Sigmoid colon (tissue), 7 donors: ENCODE measurements around the gene TTLL6. TPM values are rescaled to one million over a fixed set of nuclear protein-coding genes. Genes with fewer than 3 reads are reported as not detected.

ENCODE experiments used
- DNase-seq: peaks from one replicate; pipeline ENCODE4 v3.0.0-alpha.2; 2019
- H3K27ac ChIP-seq, 4 donors: fragments of 200-600 bp; sonication (generic); one replicate each; pipeline ENCODE4 v1.5.1; 2016 to 2019; ENCODE audit warnings: mild to moderate bottlenecking in 1 of 4
- H3K27me3 ChIP-seq, 3 donors: fragments of 200-600 bp; sonication (generic); one replicate each; pipeline ENCODE4 v1.5.1; 2019; ENCODE audit warnings: mild to moderate bottlenecking in 1 of 3
- H3K36me3 ChIP-seq, 4 donors: fragments of 200-600 bp; sonication (generic); one replicate each; pipeline ENCODE4 v1.5.1; 2016 to 2019
- H3K4me1 ChIP-seq, 4 donors: fragments of 200-600 bp; sonication (generic); one replicate each; pipeline ENCODE4 v1.5.1; 2017 to 2019
- H3K4me3 ChIP-seq, 4 donors: fragments of 200-600 bp; sonication (generic); one replicate each; pipeline ENCODE4 v1.5.1; 2017 to 2019; ENCODE audit warnings: mild to moderate bottlenecking in 2 of 4, moderate library complexity in 1 of 4
- H3K9me3 ChIP-seq, 4 donors: fragments of 200-600 bp in 3 of 4; sonication (generic) in 3 of 4; one replicate each; pipeline versions ENCODE4 v1.5.1 to v1.6.1; 2013 to 2019
- EP300 ChIP-seq, 4 donors: sonication (generic); formaldehyde crosslinking; IDR thresholded peaks; one replicate each; pipeline ENCODE4 v1.6.1; 2017; ENCODE audit warnings: antibody characterized with exemption in 4 of 4
- POLR2A ChIP-seq, 2 donors: fragments of 450-650 bp; IDR thresholded peaks; one replicate each; pipeline ENCODE4 v1.6.1; 2016; ENCODE audit warnings: antibody characterized with exemption in 2 of 2, mild to moderate bottlenecking in 2 of 2, moderate library complexity in 2 of 2
- POLR2AphosphoS5 ChIP-seq, 4 donors: sonication (generic); formaldehyde crosslinking; IDR thresholded peaks; one replicate each; pipeline ENCODE4 v1.6.1; 2017; ENCODE audit warnings: antibody characterized with exemption in 4 of 4
- WGBS, 2 donors: extraction: QIAGEN DNeasy Blood & Tissue Kit; methylation state at CpG; one replicate each; pipeline ENCODE4 v1.1.7; 2013; 5-methylcytosine and 5-hydroxymethylcytosine counted together
- intact Hi-C: fragments of 100-400 bp; cut with DNase I; formaldehyde crosslinking; loops from one replicate; pipeline ENCODE4 v1.15.1; 2023
- polyA plus RNA-seq, 3 donors: library from polyadenylated mRNA; stranded (reverse); fragments of 200-250 nt; gene quantifications; one replicate each; pipeline ENCODE4 v1.2.3, GENCODE V29; 2013
- total RNA-seq, 4 donors: library from RNA; depleted of rRNA; stranded (reverse); fragments of >200 nt; gene quantifications; one replicate each; pipeline ENCODE4 v1.1.0, GENCODE V29; 2016
- TF ChIP-seq, protein P1 (sequence below), 4 experiments: fragments of 450-650 bp in 3 of 4; fragments of 200-600 bp in 1 of 4; IDR thresholded peaks; one replicate each; pipeline ENCODE4 v1.5.1; 2016 to 2019; ENCODE audit warnings: antibody characterized with exemption in 4 of 4, mild to moderate bottlenecking in 3 of 4, moderate library complexity in 2 of 4
- donor health status: healthy with polysubstance abuse.
- donor health status: Bipolar disorder and iron deficiency.
- donor health status: healthy.

The TTLL6 gene
- total and polyA plus RNA-seq, 7 donors, result under 0.01 to 10.5 (median 3.5) TPM; not detected in 2

DNA sequence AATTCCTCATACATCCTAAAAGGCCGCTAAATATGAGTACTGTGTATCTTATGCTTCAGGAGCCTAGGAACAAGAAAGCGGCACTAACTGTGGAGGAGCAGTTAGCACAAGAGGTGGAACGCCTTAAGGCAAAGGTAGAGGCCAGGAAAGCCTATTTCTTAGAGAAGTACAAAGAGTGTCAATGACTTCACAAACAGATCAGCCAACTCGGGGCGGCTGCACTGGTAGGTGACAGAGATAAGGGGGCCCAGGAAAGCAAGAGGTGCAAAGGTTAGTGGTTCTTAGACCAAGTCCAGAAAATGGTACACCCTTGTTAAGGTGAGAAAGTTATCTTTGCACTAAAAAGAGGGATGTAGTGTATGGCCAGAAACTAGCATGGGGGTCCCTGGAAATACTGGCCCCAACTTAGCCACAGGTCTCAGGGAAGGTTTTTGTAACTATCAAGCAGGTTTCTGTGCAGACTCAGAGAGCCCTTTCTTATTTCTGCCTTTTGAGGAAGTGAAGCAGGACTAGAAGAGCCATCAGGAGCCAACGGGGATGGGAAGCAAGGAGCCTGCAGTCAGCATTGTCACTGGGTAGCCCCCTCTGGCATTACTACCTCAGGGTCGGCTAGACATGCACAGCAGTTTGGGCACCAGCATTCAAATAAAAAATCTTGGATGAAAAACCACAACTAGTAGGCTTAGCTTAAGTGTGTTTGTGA is 37.9 kb upstream of the TTLL6 start:
- no peak for DNase-seq
- no peak for TF ChIP-seq POLR2A (IDR thresholded peaks at IDR 0.05)
- TF ChIP-seq POLR2AphosphoS5 (IDR thresholded peaks at IDR 0.05), result no peak
- TF ChIP-seq, protein P1, sequence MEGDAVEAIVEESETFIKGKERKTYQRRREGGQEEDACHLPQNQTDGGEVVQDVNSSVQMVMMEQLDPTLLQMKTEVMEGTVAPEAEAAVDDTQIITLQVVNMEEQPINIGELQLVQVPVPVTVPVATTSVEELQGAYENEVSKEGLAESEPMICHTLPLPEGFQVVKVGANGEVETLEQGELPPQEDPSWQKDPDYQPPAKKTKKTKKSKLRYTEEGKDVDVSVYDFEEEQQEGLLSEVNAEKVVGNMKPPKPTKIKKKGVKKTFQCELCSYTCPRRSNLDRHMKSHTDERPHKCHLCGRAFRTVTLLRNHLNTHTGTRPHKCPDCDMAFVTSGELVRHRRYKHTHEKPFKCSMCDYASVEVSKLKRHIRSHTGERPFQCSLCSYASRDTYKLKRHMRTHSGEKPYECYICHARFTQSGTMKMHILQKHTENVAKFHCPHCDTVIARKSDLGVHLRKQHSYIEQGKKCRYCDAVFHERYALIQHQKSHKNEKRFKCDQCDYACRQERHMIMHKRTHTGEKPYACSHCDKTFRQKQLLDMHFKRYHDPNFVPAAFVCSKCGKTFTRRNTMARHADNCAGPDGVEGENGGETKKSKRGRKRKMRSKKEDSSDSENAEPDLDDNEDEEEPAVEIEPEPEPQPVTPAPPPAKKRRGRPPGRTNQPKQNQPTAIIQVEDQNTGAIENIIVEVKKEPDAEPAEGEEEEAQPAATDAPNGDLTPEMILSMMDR (IDR thresholded peaks at IDR 0.05), result no peak
- no peak for TF ChIP-seq EP300 (IDR thresholded peaks at IDR 0.05)
- H3K4me1 ChIP-seq, result no peaks in the 10 kb centered on the region
- H3K36me3 ChIP-seq, result peaks cover 30 to 97% (median 72%) of the 10 kb centered on the region in 4 donors
- no peak overlapping the region for H3K4me3 ChIP-seq
- intact Hi-C loops, result no loop called here
- 85 to 89% methylated on average over 7 of the region's 7 CpGs for WGBS, 2 donors
- no peaks in the 10 kb centered on the region for H3K27me3 ChIP-seq
- H3K9me3 ChIP-seq, result no peaks in the 10 kb centered on the region
- no peak overlapping the region for H3K27ac ChIP-seq

DNA sequence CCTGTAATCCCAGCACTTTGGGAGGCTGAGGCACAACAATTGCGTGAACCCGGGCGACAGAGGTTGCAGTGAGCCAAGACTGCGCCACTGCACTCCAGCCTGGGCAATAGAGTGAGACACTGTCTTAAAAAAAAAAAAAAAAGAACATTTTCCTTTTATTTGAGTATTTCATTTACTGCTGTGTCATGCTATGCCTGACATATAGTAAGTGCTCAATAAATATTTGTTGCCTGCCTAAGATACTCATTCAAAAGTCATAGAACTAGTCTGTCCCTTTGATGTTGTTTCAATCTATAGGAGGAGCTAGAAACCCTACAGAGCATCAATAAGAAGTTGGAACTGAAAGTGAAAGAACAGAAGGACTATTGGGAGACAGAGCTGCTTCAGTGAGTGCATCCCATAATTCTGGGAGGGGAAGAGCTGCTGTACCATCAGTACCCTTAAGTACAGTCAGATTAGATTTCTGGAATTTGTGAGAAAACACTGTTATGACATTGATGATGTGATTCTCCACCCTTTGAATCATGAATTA is 33.8 kb upstream of the TTLL6 start:
- H3K4me1 ChIP-seq, result peaks cover 0 to 8% (median 0%) of the 10 kb centered on the region in 4 donors
- intact Hi-C loops, result no loop called here
- TF ChIP-seq POLR2AphosphoS5 (IDR thresholded peaks at IDR 0.05) (no peak), EP300 (IDR thresholded peaks at IDR 0.05) (no peak), POLR2A (IDR thresholded peaks at IDR 0.05) (no peak)
- peaks cover 43 to 93% (median 73%) of the 10 kb centered on the region in 4 donors for H3K36me3 ChIP-seq
- H3K27me3 ChIP-seq, result no peaks in the 10 kb centered on the region
- 96 to 97% methylated on average over 4 of the region's 4 CpGs for WGBS, 2 donors
- DNase-seq, result no peak
- H3K4me3 ChIP-seq, result no peak overlapping the region
- H3K27ac ChIP-seq, result no peak overlapping the region
- H3K9me3 ChIP-seq, result no peaks in the 10 kb centered on the region

GRCh38 chr17:48843187-48843900 is 26.3 kb upstream of the TTLL6 start:
- no peak overlapping the region for H3K4me3 ChIP-seq
- H3K36me3 ChIP-seq, result peaks cover 12 to 55% (median 19%) of the 10 kb centered on the region in 4 donors
- H3K4me1 ChIP-seq, result peaks cover 0 to 56% (median 47%) of the 10 kb centered on the region in 4 donors
- intact Hi-C loops, result no loop called here
- no peaks in the 10 kb centered on the region for H3K9me3 ChIP-seq
- no peaks in the 10 kb centered on the region for H3K27me3 ChIP-seq
- DNase-seq, result no peak
- WGBS, 2 donors, result 69 to 78% methylated on average over 6 of the region's 6 CpGs
- TF ChIP-seq, protein P1 (IDR thresholded peaks at IDR 0.05), result no peak
- TF ChIP-seq POLR2AphosphoS5 (IDR thresholded peaks at IDR 0.05), result no peak
- H3K27ac ChIP-seq, result peak overlapping the region in 3 of 4 donors; percentile 80 to 89 (median 86)

DNA sequence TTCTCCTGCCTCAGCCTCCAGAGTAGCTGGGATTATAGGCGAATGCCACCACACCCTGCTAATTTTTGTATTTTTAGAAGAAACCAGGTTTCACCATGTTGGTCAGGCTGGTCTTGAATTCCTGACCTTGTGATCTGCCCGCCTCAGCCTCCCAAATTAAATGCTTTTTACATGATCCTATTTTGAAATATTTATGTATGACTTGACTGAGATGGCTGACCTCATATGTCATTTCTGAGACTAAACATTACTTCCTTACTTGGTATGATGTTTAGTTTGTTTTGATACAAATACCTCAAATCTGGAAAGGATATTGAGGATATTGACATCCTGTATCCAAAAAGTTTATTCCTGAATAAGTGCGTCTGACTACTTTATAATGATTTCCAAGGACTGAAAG is 25.7 kb upstream of the TTLL6 start:
- Histone ChIP-seq H3K27ac (peak overlapping the region; percentile 80 to 89 (median 83)), H3K36me3 (peaks cover 8 to 49% (median 14%) of the 10 kb centered on the region in 4 donors), H3K27me3 (no peaks in the 10 kb centered on the region), H3K9me3 (no peaks in the 10 kb centered on the region), H3K4me3 (peak overlapping the region in 1 of 4 donors; percentile 36), H3K4me1 (peaks cover 0 to 57% (median 51%) of the 10 kb centered on the region in 4 donors)
- intact Hi-C loops, result no loop called here
- no peak for DNase-seq
- TF ChIP-seq EP300 (IDR thresholded peaks at IDR 0.05) (no peak), POLR2AphosphoS5 (IDR thresholded peaks at IDR 0.05) (no peak), POLR2A (IDR thresholded peaks at IDR 0.05) (no peak)
- TF ChIP-seq, protein P1 (IDR thresholded peaks at IDR 0.05), result no peak
- WGBS, 2 donors, result 87 to 88% methylated on average over 3 of the region's 3 CpGs

DNA sequence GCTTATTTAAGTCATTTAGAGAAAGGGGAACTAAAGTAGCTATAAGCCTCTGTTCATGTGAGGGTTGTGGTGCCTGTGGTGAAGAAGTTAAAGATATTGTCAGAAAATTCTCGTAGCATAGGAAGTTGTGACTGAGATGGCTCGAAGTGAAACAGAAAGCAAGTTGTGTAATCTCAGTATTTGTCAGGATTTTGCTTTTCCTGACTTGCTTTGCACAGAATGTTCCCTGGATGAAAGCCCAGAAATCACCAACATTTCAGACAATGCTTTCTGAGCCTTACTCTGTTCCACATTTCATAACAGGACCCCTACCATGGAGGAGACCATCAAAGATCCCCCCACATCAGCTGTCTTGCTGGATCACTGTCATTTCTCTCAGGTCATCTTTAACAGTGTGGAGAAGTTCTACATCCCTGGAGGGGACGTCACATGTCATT is 24.4 kb upstream of the TTLL6 start:
- H3K9me3 ChIP-seq, result no peaks in the 10 kb centered on the region
- TF ChIP-seq EP300 (IDR thresholded peaks at IDR 0.05), result peak in 2 of 4 donors; percentile 61 to 69
- TF ChIP-seq, protein P1 (IDR thresholded peaks at IDR 0.05), result no peak
- peak; percentile 60 to 87 (median 70) for TF ChIP-seq POLR2AphosphoS5 (IDR thresholded peaks at IDR 0.05)
- no peak for TF ChIP-seq POLR2A (IDR thresholded peaks at IDR 0.05)
- peaks cover 0 to 63% (median 56%) of the 10 kb centered on the region in 4 donors for H3K4me1 ChIP-seq
- H3K27ac ChIP-seq, result peak overlapping the region; percentile 80 to 89 (median 83)
- intact Hi-C loops, result no loop called here
- 12 to 21% methylated on average over 3 of the region's 3 CpGs for WGBS, 2 donors
- H3K4me3 ChIP-seq, result peak overlapping the region; percentile 14 to 36 (median 30)
- no peaks in the 10 kb centered on the region for H3K27me3 ChIP-seq
- no peak for DNase-seq
- peaks cover 8 to 40% (median 13%) of the 10 kb centered on the region in 4 donors for H3K36me3 ChIP-seq
